IMR-90 (cell line): ENCODE data around the gene PRR36. TPM values are rescaled to one million over a fixed set of nuclear protein-coding genes. Genes with fewer than 3 reads are reported as not detected.

ENCODE experiments used
- ATAC-seq: fragments of 200-7000 bp; cut with Tn5 transposase; 2 replicates; pipeline ENCODE4 v1.9.1; 2020; ENCODE audit warnings: low read depth, mild to moderate bottlenecking, moderate library complexity
- BruUV-seq: library from RNA; stranded (reverse); fragments of 400-500 nt; replicated peaks from 2 replicates; lab custom pipeline; 2021; lab: Mats Ljungman, UMichigan
- CTCF ChIA-PET: fragments of 300-600 bp; formaldehyde crosslinking; extraction: SDS; loops from one replicate; lab custom pipeline; 2021; ENCODE audit warnings: antibody characterized with exemption; lab: Yijun Ruan, JAX
- POLR2A ChIA-PET: fragments of 300-600 bp; sonication (Branson Sonifier 250); formaldehyde crosslinking; loops from one replicate; lab custom pipeline; 2022; ENCODE audit warnings: antibody characterized with exemption; ENCODE audit not compliant: unreplicated experiment; lab: Charles Lee
- DNase-seq: peaks from one replicate; pipeline ENCODE4 v3.0.0; 2013
- H2AFZ ChIP-seq: replicated peaks from 2 replicates; pipeline ENCODE3; 2013; ENCODE audit warnings: low read length, mild to moderate bottlenecking; ENCODE audit not compliant: poor library complexity
- H2AK5ac ChIP-seq: 2 replicates; pipeline ENCODE4 v1.6.1; 2013; ENCODE audit warnings: low read depth, low read length, inconsistent platforms
- H2AK9ac ChIP-seq: replicated peaks from 2 replicates; pipeline ENCODE3; 2013; ENCODE audit warnings: mild to moderate bottlenecking, low read depth, low read length, moderate library complexity; ENCODE audit not compliant: poor library complexity
- H2BK120ac ChIP-seq: 2 replicates; pipeline ENCODE4 v1.6.1; 2013; ENCODE audit warnings: low read depth, low read length, inconsistent platforms
- H2BK15ac ChIP-seq: 3 replicates; pipeline ENCODE4 v1.6.1; 2013; ENCODE audit warnings: low read depth, low read length, inconsistent platforms
- H2BK20ac ChIP-seq: 2 replicates; pipeline ENCODE4 v1.6.1; 2013; ENCODE audit warnings: low read depth, mild to moderate bottlenecking, inconsistent platforms, low read length, moderate library complexity
- H2BK5ac ChIP-seq: 2 replicates; pipeline ENCODE4 v1.6.1; 2013; ENCODE audit warnings: mild to moderate bottlenecking, low read depth, low read length, inconsistent platforms; ENCODE audit not compliant: poor library complexity, severe bottlenecking
- H3K14ac ChIP-seq: replicated peaks from 2 replicates; pipeline ENCODE4 v1.6.1; 2013; ENCODE audit warnings: low read depth, low read length, inconsistent platforms
- H3K18ac ChIP-seq: 2 replicates; pipeline ENCODE4 v1.6.1; 2013; ENCODE audit warnings: low read depth, low read length, control low read depth
- H3K23ac ChIP-seq: 2 replicates; pipeline ENCODE4 v1.6.1; 2013; ENCODE audit warnings: low read depth, low read length, inconsistent platforms
- H3K27ac ChIP-seq: 2 replicates; pipeline ENCODE4 v1.5.1; 2013; ENCODE audit warnings: mild to moderate bottlenecking, control low read depth, low read length; ENCODE audit not compliant: insufficient read depth
- H3K27me3 ChIP-seq: 2 replicates; pipeline ENCODE4 v1.6.1; 2013; ENCODE audit warnings: low read length; ENCODE audit not compliant: control insufficient read depth, insufficient read depth
- H3K36me3 ChIP-seq: 2 replicates; pipeline ENCODE4 v1.6.1; 2013; ENCODE audit warnings: low read length, mixed read lengths; ENCODE audit not compliant: control insufficient read depth, insufficient read depth
- H3K4ac ChIP-seq: 2 replicates; pipeline ENCODE4 v1.6.1; 2013; ENCODE audit warnings: low read depth, low read length, inconsistent platforms
- H3K4me1 ChIP-seq: 2 replicates; pipeline ENCODE4 v1.6.1; 2013; ENCODE audit warnings: low read length, mixed read lengths; ENCODE audit not compliant: control insufficient read depth, insufficient read depth
- H3K4me2 ChIP-seq: 2 replicates; pipeline ENCODE4 v1.6.1; 2013; ENCODE audit warnings: low read depth, mild to moderate bottlenecking, control low read depth, low read length, moderate library complexity
- H3K4me3 ChIP-seq: 2 replicates; pipeline ENCODE4 v1.5.1; 2013; ENCODE audit warnings: low read depth, mild to moderate bottlenecking, control low read depth, low read length, moderate library complexity; ENCODE audit not compliant: insufficient read depth
- H3K56ac ChIP-seq: 2 replicates; pipeline ENCODE4 v1.6.1; 2013; ENCODE audit warnings: low read length, inconsistent platforms; ENCODE audit not compliant: insufficient read depth; ENCODE audit errors: extremely low read depth
- H3K79me1 ChIP-seq, 2 experiments: 2 replicates each; pipeline ENCODE4 v1.6.1; 2013; ENCODE audit warnings: low read length in 2 of 2, inconsistent platforms in 1 of 2, low read depth in 1 of 2
- H3K9ac ChIP-seq: 2 replicates; pipeline ENCODE4 v1.6.1; 2013; ENCODE audit warnings: low read depth, low read length, control low read depth
- H3K9me1 ChIP-seq: 2 replicates; pipeline ENCODE4 v1.6.1; 2013; ENCODE audit warnings: low read length, inconsistent platforms; ENCODE audit not compliant: insufficient read depth
- H3K9me3 ChIP-seq: 2 replicates; pipeline ENCODE4 v1.6.1; 2013; ENCODE audit warnings: low read length; ENCODE audit not compliant: control insufficient read depth, insufficient read depth
- H4K20me1 ChIP-seq: 2 replicates; pipeline ENCODE4 v1.6.1; 2013; ENCODE audit warnings: low read length, inconsistent platforms; ENCODE audit not compliant: insufficient read depth
- H4K5ac ChIP-seq: 2 replicates; pipeline ENCODE4 v1.6.1; 2013; ENCODE audit warnings: mild to moderate bottlenecking, low read depth, low read length, control low read depth
- H4K8ac ChIP-seq, 2 experiments: 2 replicates each; pipeline ENCODE4 v1.6.1; 2013; ENCODE audit warnings: low read depth in 2 of 2, low read length in 2 of 2, control low read depth in 1 of 2, inconsistent platforms in 1 of 2
- H4K91ac ChIP-seq: 2 replicates; pipeline ENCODE4 v1.6.1; 2013; ENCODE audit warnings: low read depth, low read length, inconsistent platforms; ENCODE audit not compliant: insufficient read depth
- MAZ ChIP-seq: IDR thresholded peaks from 2 replicates; pipeline ENCODE4 v1.6.1; 2012; ENCODE audit warnings: low read depth, mild to moderate bottlenecking, low read length, improper control_type of control experiment, moderate library complexity, borderline replicate concordance
- MXI1 ChIP-seq: IDR thresholded peaks from 2 replicates; pipeline ENCODE4 v1.6.1; 2012; ENCODE audit warnings: low read depth, mild to moderate bottlenecking, low read length, moderate library complexity, borderline replicate concordance
- RAD21 ChIP-seq: IDR thresholded peaks from 2 replicates; pipeline ENCODE4 v1.6.1; 2012; ENCODE audit warnings: low read length, improper control_type of control experiment
- SMC3 ChIP-seq: fragments of 150-350 bp; IDR thresholded peaks from 2 replicates; pipeline ENCODE4 v1.6.1; 2016; ENCODE audit warnings: low read depth, mild to moderate bottlenecking, antibody characterized with exemption, low read length, moderate library complexity
- WGBS, 2 experiments: methylation state at CpG; one replicate each; pipeline versions ENCODE4 v1.1.5 to v1.1.7; 2013; ENCODE audit warnings: missing lambda C conversion rate in 2 of 2; ENCODE audit not compliant: insufficient read length in 1 of 2; ENCODE audit errors: extremely low coverage in 2 of 2; 5-methylcytosine and 5-hydroxymethylcytosine counted together
- dilution Hi-C: fragments of 300-500 bp; cut with HindIII; formaldehyde crosslinking; loops from one replicate; pipeline ENCODE4 v1.14.3; 2018; ENCODE audit warnings: low sequenced_read_pairs; ENCODE audit not compliant: unreplicated experiment
- in situ Hi-C: fragments of 300-500 bp; cut with MboI; formaldehyde crosslinking; loops from 3 replicates; pipeline ENCODE4 v1.14.3; 2019; ENCODE audit warnings: low sequenced_read_pairs, inconsistent platforms, mixed read lengths
- intact Hi-C: fragments of 100-400 bp; cut with micrococcal nuclease; formaldehyde crosslinking; loops from 2 replicates; pipeline ENCODE4 v1.10.0; 2022
- polyA plus RNA-seq, 3 experiments: library from polyadenylated mRNA; depleted of rRNA; stranded (reverse); fragments of >200 nt; gene quantifications; 2 replicates each; pipeline ENCODE4 v1.2.3, GENCODE V29; 2012; ENCODE audit warnings: low replicate concordance in 1 of 3
- total RNA-seq: library from RNA; depleted of rRNA; stranded (reverse); fragments of >200 nt; gene quantifications from 2 replicates; pipeline ENCODE4 v1.2.3, GENCODE V29; 2012
- TF ChIP-seq, protein P1 (sequence below): fragments of 150-350 bp; IDR thresholded peaks from 2 replicates; pipeline ENCODE4 v1.6.1; 2017; ENCODE audit warnings: mild to moderate bottlenecking, antibody characterized with exemption, low read length, low read depth

Gene PRR36
- total and polyA plus RNA-seq, 2 of the 4 experiments (the other 2 are of a cell fraction) = 0.02 TPM; not detected in 1

DNA sequence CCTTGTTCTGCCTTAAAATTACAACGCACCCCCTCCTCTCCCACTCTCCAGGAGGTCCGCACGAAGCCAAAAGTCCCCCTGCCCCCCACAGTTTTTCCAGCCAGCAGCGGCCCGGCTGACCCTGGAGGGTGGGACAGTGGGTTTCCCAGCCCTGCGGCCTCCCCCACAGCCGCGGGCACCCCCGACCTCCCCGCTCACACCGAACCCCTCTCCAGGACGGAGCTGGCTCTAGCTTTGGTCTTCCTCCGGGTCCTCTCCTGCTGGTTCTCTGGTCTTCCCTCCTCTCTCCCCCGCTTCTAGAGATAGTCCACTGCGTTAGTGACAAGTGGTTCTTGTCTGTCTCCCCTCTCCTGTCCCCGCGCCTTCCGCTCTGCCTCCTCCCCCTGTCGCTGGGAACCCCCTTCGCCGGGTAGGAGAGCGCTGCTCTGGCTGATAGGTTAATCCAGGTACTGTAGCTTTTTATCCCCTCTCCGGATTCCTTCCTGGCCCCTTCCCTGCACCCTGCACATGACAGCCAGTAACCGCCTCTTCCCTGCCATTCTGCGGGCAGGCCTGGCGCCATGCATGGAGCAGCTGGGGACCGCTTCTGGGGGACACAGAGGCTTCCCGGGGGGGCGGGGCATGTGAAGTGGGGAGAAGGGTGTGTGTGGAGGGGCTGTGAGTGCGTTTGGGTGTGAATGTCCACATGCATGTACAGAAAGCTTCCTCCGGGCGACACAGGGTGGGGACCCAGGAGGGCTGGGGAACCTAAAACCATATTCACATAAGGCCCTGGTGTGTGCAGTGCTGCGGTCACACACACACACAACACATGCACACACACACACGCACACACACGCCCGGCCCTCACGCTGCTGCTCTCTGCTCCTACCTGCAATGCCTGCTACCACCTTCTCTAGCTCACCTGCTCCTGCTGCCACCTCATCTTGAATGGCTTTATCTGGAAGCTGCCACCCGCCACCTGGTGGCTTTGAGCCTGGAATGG is 17.2 kb downstream of the PRR36 start (continued):
- TF ChIP-seq, protein P1, sequence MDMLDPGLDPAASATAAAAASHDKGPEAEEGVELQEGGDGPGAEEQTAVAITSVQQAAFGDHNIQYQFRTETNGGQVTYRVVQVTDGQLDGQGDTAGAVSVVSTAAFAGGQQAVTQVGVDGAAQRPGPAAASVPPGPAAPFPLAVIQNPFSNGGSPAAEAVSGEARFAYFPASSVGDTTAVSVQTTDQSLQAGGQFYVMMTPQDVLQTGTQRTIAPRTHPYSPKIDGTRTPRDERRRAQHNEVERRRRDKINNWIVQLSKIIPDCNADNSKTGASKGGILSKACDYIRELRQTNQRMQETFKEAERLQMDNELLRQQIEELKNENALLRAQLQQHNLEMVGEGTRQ = no peak
- no peak for TF ChIP-seq SMC3

DNA sequence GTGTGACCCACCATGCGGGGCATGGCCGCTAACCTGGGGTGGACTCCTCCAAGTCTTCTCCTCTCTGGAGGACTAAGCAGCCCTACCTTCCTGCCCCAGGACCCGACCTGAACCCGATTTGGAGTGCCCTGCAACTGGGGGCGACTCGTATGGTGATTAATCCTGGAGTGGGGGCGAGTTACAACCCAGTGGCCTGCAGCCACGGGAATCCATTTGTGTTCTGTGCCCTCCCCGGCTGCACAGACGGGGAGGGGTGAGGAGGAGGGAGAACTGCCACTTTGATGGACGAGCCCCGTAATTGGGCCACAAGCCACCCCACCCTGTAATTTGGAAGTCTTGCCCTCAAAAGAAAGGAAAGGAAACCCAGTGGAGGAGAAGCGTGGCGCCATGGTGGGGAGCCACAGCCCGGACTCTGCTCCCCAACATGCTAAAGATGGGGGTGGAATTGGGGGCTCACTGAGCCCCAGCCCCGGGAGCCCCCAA is 18.0 kb downstream of the PRR36 start:
- no peak overlapping the region for H2BK15ac ChIP-seq
- no peak overlapping the region for H2BK20ac ChIP-seq
- H3K9ac ChIP-seq = no peak overlapping the region
- no peak overlapping the region for H3K27ac ChIP-seq
- no peak for ATAC-seq
- no peak overlapping the region for H4K91ac ChIP-seq
- DNase-seq = no peak
- H3K9me3 ChIP-seq = no peaks in the 10 kb centered on the region
- intact Hi-C loops (no loop called here), dilution Hi-C loops (no loop called here), in situ Hi-C loops (no loop called here)
- H3K4me2 ChIP-seq = no peak overlapping the region
- no peak overlapping the region for H2AFZ ChIP-seq
- no peak overlapping the region for H3K4me3 ChIP-seq
- H3K14ac ChIP-seq = no peak overlapping the region
- no peaks in the 10 kb centered on the region for H3K9me1 ChIP-seq
- H2AK9ac ChIP-seq = no peak overlapping the region
- H2BK5ac ChIP-seq = no peak overlapping the region
- H4K5ac ChIP-seq = no peak overlapping the region
- no peak overlapping the region for H2AK5ac ChIP-seq
- no peaks in the 10 kb centered on the region for H3K79me1 ChIP-seq
- H3K27me3 ChIP-seq = no peaks in the 10 kb centered on the region
- ChIA-PET CTCF (no interaction called here), POLR2A (no interaction called here)
- TF ChIP-seq MXI1 (no peak), MAZ (peak; percentile 15; the same call in 1 of the 2 replicates), RAD21 (no peak)
- no peaks in the 10 kb centered on the region for H3K4me1 ChIP-seq
- no peak overlapping the region for H3K23ac ChIP-seq
- H4K20me1 ChIP-seq = peaks cover 5% of the 10 kb centered on the region; the same call in 1 of the 2 replicates
- no peak overlapping the region for H3K18ac ChIP-seq
- no peak overlapping the region for H4K8ac ChIP-seq
- 91% methylated on average over 4 of the region's 16 CpGs; no CpG with 5 or more reads in 1 of the 2 experiments for WGBS, 2 experiments
- H3K4ac ChIP-seq = no peak overlapping the region
- peaks cover 2% of the 10 kb centered on the region; the same call in 1 of the 2 replicates for H3K36me3 ChIP-seq
- H3K56ac ChIP-seq = no peak overlapping the region
- BruUV-seq = no TSS peak
- no peak overlapping the region for H2BK120ac ChIP-seq
